T-cell (primary cell): Measurements from ENCODE around the gene WDR81. TPM values are rescaled to one million over a fixed set of nuclear protein-coding genes. Genes with fewer than 3 reads are reported as not detected.

Experiments used
- ATAC-seq, 4 experiments: fragments of 200-7000 bp in 3 of 4; fragments of 150-1000 bp in 1 of 4; cut with Tn5 transposase; replicated peaks in 1 of 4; 1 replicate in 3 of 4; 2 replicates in 1 of 4; pipeline ENCODE4 v1.10.0; 2021; ENCODE audit warnings: moderate library complexity in 3 of 4, mild to moderate bottlenecking in 2 of 4, moderate number of reproducible peaks in 1 of 4
- CTCF ChIA-PET, 2 donors: fragments of 300-600 bp; sonication (Branson Sonifier 250); formaldehyde crosslinking; loops; one replicate each; lab custom pipeline; 2022; ENCODE audit warnings: antibody characterized with exemption in 2 of 2; lab: Charles Lee
- POLR2A ChIA-PET, 2 donors: fragments of 300-600 bp; sonication (Branson Sonifier 250); formaldehyde crosslinking; loops; one replicate each; lab custom pipeline; 2022; ENCODE audit warnings: antibody characterized with exemption in 2 of 2; lab: Charles Lee
- DNase-seq, 35 experiments: peaks; one replicate each; pipeline versions ENCODE4 v3.0.0 to v3.0.0-alpha.2; 2013 to 2023
- H3K27ac ChIP-seq: one replicate; pipeline ENCODE4 v1.5.1; 2013; ENCODE audit warnings: low read length
- H3K27me3 ChIP-seq, 2 experiments: replicated peaks in 1 of 2; 1 replicate in 1 of 2; 2 replicates in 1 of 2; pipeline versions ENCODE4 v1.6.1 to v1.7.0; 2013; ENCODE audit warnings: low read length in 1 of 2, mixed read lengths in 1 of 2; ENCODE audit not compliant: control insufficient read depth in 2 of 2, insufficient read depth in 2 of 2; ENCODE audit errors: extremely low read depth in 1 of 2
- H3K36me3 ChIP-seq, 2 donors: 1 replicate in 1 of 2; 2 replicates in 1 of 2; pipeline versions ENCODE4 v1.6.1 to v1.7.0; 2013; ENCODE audit warnings: low read length in 1 of 2; ENCODE audit not compliant: control insufficient read depth in 2 of 2, insufficient read depth in 1 of 2; ENCODE audit errors: extremely low read depth in 1 of 2
- H3K4me1 ChIP-seq, 2 experiments: 1 replicate in 1 of 2; 2 replicates in 1 of 2; pipeline versions ENCODE4 v1.6.1 to v1.7.0; 2013; ENCODE audit warnings: low read length in 2 of 2, mixed read lengths in 1 of 2; ENCODE audit not compliant: insufficient read depth in 2 of 2, control insufficient read depth in 1 of 2; ENCODE audit errors: extremely low read depth in 1 of 2
- H3K4me3 ChIP-seq, 2 donors: 1 replicate in 1 of 2; 2 replicates in 1 of 2; pipeline versions ENCODE4 v1.5.1 to v1.7.0; 2013; ENCODE audit warnings: mild to moderate bottlenecking in 2 of 2, low read length in 1 of 2, moderate library complexity in 1 of 2; ENCODE audit not compliant: control insufficient read depth in 1 of 2; ENCODE audit errors: extremely low read depth in 1 of 2
- H3K9me3 ChIP-seq: 2 replicates; pipeline ENCODE4 v1.7.0; 2013
- H3K27ac Mint-ChIP-seq, 2 donors: one replicate each; pipeline ENCODE4 v1.8.0; 2020 to 2021; ENCODE audit warnings: mild to moderate bottlenecking in 2 of 2, mixed read lengths in 2 of 2
- H3K27me3 Mint-ChIP-seq, 2 donors: one replicate each; pipeline ENCODE4 v1.8.0; 2021 to 2022; ENCODE audit warnings: mixed read lengths in 2 of 2
- H3K36me3 Mint-ChIP-seq: one replicate; pipeline ENCODE4 v1.8.0; 2021; ENCODE audit warnings: mixed read lengths
- H3K4me1 Mint-ChIP-seq, 3 donors: one replicate each; pipeline ENCODE4 v1.8.0; 2020 to 2022; ENCODE audit warnings: mixed read lengths in 3 of 3, mild to moderate bottlenecking in 1 of 3
- H3K4me3 Mint-ChIP-seq, 3 donors: one replicate each; pipeline ENCODE4 v1.8.0; 2020 to 2022; ENCODE audit warnings: mild to moderate bottlenecking in 3 of 3, mixed read lengths in 3 of 3, moderate library complexity in 3 of 3
- H3K9me3 Mint-ChIP-seq, 3 donors: one replicate each; pipeline ENCODE4 v1.8.0; 2020 to 2022; ENCODE audit warnings: mixed read lengths in 3 of 3
- WGBS: methylation state at CpG from one replicate; pipeline ENCODE4 v1.1.5; 2013; ENCODE audit warnings: missing lambda C conversion rate; ENCODE audit not compliant: insufficient coverage; 5-methylcytosine and 5-hydroxymethylcytosine counted together
- total RNA-seq, 35 experiments: library from RNA in 6 of 35; stranded (reverse) in 6 of 35; fragments of 120-200 nt in 1 of 35; gene quantifications; one replicate each; pipeline versions ENCODE4 v1.2.1 to v1.2.4 and lab custom pipeline; 2013 to 2026

Gene WDR81
- total RNA-seq, 5 donors from 2014 or later (not counting 1 experiment from before 2014, with no cell fraction given): 41.4 to 76.0 (median 63.1) TPM

- ATAC-seq (no peak), DNase-seq (no peak)
- no peaks in the 10 kb centered on the region for H3K27me3 Mint-ChIP-seq
- Histone ChIP-seq H3K9me3 (no peaks in the 10 kb centered on the region), H3K4me3 (no peak overlapping the region), H3K36me3 (peaks cover 20 to 41% of the 10 kb centered on the region in 2 donors), H3K27ac (no peak overlapping the region), H3K4me1 (peaks cover 20 to 73% of the 10 kb centered on the region in 2 experiments), H3K27me3 (no peaks in the 10 kb centered on the region)
- H3K4me3 Mint-ChIP-seq: peak overlapping the region in 2 of 3 donors; percentile 36 to 82
- H3K9me3 Mint-ChIP-seq: no peaks in the 10 kb centered on the region
- ChIA-PET POLR2A (no interaction called here), CTCF (no interaction called here)
- H3K4me1 Mint-ChIP-seq: peaks cover 33 to 50% (median 48%) of the 10 kb centered on the region in 3 donors
- WGBS: 98% methylated on average over 14 of the region's 18 CpGs
- peaks cover 14% of the 10 kb centered on the region for H3K36me3 Mint-ChIP-seq
- H3K27ac Mint-ChIP-seq: no peak overlapping the region
Observed at GRCh38 chr17:1726626-1727257, 2.2 kb downstream of the WDR81 start.

GRCh38 chr17:1727258-1727789 lies 2.8 kb downstream of the WDR81 start:
- Histone ChIP-seq H3K4me3 (no peak overlapping the region), H3K9me3 (no peaks in the 10 kb centered on the region), H3K4me1 (peaks cover 18 to 70% of the 10 kb centered on the region in 2 experiments), H3K36me3 (peaks cover 20 to 41% of the 10 kb centered on the region in 2 donors), H3K27ac (no peak overlapping the region), H3K27me3 (no peaks in the 10 kb centered on the region)
- no peaks in the 10 kb centered on the region for H3K27me3 Mint-ChIP-seq
- H3K4me1 Mint-ChIP-seq: peaks cover 33 to 48% (median 46%) of the 10 kb centered on the region in 3 donors
- 98% methylated on average over 21 of the region's 21 CpGs for WGBS
- POLR2A ChIA-PET: no interaction called here
- H3K4me3 Mint-ChIP-seq: peak overlapping the region in 1 of 3 donors; percentile 9
- CTCF ChIA-PET: no interaction called here
- no peaks in the 10 kb centered on the region for H3K9me3 Mint-ChIP-seq
- ATAC-seq (no peak), DNase-seq (no peak)
- H3K27ac Mint-ChIP-seq: no peak overlapping the region
- peaks cover 14% of the 10 kb centered on the region for H3K36me3 Mint-ChIP-seq

GRCh38 chr17:1727876-1728630 lies 3.5 kb downstream of the WDR81 start:
- peaks cover 17 to 62% of the 10 kb centered on the region in 2 experiments for H3K4me1 ChIP-seq
- no peaks in the 10 kb centered on the region for H3K9me3 ChIP-seq
- H3K36me3 ChIP-seq: peaks cover 20 to 48% of the 10 kb centered on the region in 2 donors
- ChIA-PET CTCF (no interaction called here), POLR2A (interaction anchor here (0.5 to 0.6 kb wide), 2 partner anchors 96 to 398 kb away, joined by 3 to 4 read pairs; no protein-coding TSS in a partner anchor)
- no peak overlapping the region for H3K4me3 ChIP-seq
- DNase-seq: no peak
- ATAC-seq: no peak
- Mint-ChIP-seq H3K9me3 (no peaks in the 10 kb centered on the region), H3K4me3 (peak overlapping the region in 1 of 3 donors; percentile 12), H3K36me3 (peaks cover 16% of the 10 kb centered on the region), H3K27me3 (no peaks in the 10 kb centered on the region), H3K27ac (no peak overlapping the region), H3K4me1 (peaks cover 26 to 41% (median 40%) of the 10 kb centered on the region in 3 donors)
- H3K27ac ChIP-seq: no peak overlapping the region
- WGBS: 97% methylated on average over 27 of the region's 28 CpGs
- H3K27me3 ChIP-seq: no peaks in the 10 kb centered on the region

GRCh38 chr17:1729966-1730325 lies 5.4 kb downstream of the WDR81 start:
- H3K4me1 Mint-ChIP-seq: peaks cover 18 to 37% (median 34%) of the 10 kb centered on the region in 3 donors
- Histone ChIP-seq H3K4me1 (peaks cover 10 to 48% of the 10 kb centered on the region in 2 experiments), H3K9me3 (no peaks in the 10 kb centered on the region), H3K27me3 (no peaks in the 10 kb centered on the region), H3K4me3 (no peak overlapping the region), H3K27ac (no peak overlapping the region), H3K36me3 (peaks cover 20 to 63% of the 10 kb centered on the region in 2 donors)
- CTCF ChIA-PET: no interaction called here
- H3K9me3 Mint-ChIP-seq: no peaks in the 10 kb centered on the region
- peaks cover 21% of the 10 kb centered on the region for H3K36me3 Mint-ChIP-seq
- ATAC-seq (no peak), DNase-seq (no peak)
- 97% methylated on average over 13 of the region's 15 CpGs for WGBS
- POLR2A ChIA-PET: no interaction called here
- no peak overlapping the region for H3K4me3 Mint-ChIP-seq
- H3K27ac Mint-ChIP-seq: no peak overlapping the region
- no peaks in the 10 kb centered on the region for H3K27me3 Mint-ChIP-seq

- H3K4me1 ChIP-seq: peaks cover 6 to 42% of the 10 kb centered on the region in 2 experiments
- POLR2A ChIA-PET: no interaction called here
- 94% methylated on average over 28 of the region's 40 CpGs for WGBS
- CTCF ChIA-PET: no interaction called here
- H3K27me3 Mint-ChIP-seq: no peaks in the 10 kb centered on the region
- no peak overlapping the region for H3K4me3 Mint-ChIP-seq
- no peak overlapping the region for H3K27ac Mint-ChIP-seq
- H3K4me3 ChIP-seq: no peak overlapping the region
- no peaks in the 10 kb centered on the region for H3K9me3 Mint-ChIP-seq
- no peaks in the 10 kb centered on the region for H3K27me3 ChIP-seq
- H3K4me1 Mint-ChIP-seq: peaks cover 13 to 36% (median 29%) of the 10 kb centered on the region in 3 donors
- H3K36me3 Mint-ChIP-seq: peaks cover 20% of the 10 kb centered on the region
- H3K27ac ChIP-seq: no peak overlapping the region
- no peak for DNase-seq
- no peak for ATAC-seq
- H3K36me3 ChIP-seq: peaks cover 20 to 67% of the 10 kb centered on the region in 2 donors
- H3K9me3 ChIP-seq: no peaks in the 10 kb centered on the region
Observed at GRCh38 chr17:1730326-1731193, 6.1 kb downstream of the WDR81 start.

GRCh38 chr17:1731194-1731506 lies 6.6 kb downstream of the WDR81 start:
- ATAC-seq (no peak), DNase-seq (no peak)
- no peaks in the 10 kb centered on the region for H3K9me3 ChIP-seq
- Mint-ChIP-seq H3K27me3 (no peaks in the 10 kb centered on the region), H3K4me1 (peaks cover 9 to 32% (median 23%) of the 10 kb centered on the region in 3 donors), H3K36me3 (peaks cover 18% of the 10 kb centered on the region), H3K9me3 (no peaks in the 10 kb centered on the region), H3K4me3 (no peak overlapping the region), H3K27ac (no peak overlapping the region)
- ChIA-PET CTCF (no interaction called here), POLR2A (no interaction called here)
- WGBS: 81% methylated on average over 9 of the region's 10 CpGs
- H3K4me3 ChIP-seq: no peak overlapping the region
- H3K27me3 ChIP-seq: no peaks in the 10 kb centered on the region
- peaks cover 20 to 70% of the 10 kb centered on the region in 2 donors for H3K36me3 ChIP-seq
- H3K4me1 ChIP-seq: peaks cover 2 to 40% of the 10 kb centered on the region in 2 experiments
- H3K27ac ChIP-seq: no peak overlapping the region
